ENCODE results near the gene PAQR9.

Gene PAQR9

DNA sequence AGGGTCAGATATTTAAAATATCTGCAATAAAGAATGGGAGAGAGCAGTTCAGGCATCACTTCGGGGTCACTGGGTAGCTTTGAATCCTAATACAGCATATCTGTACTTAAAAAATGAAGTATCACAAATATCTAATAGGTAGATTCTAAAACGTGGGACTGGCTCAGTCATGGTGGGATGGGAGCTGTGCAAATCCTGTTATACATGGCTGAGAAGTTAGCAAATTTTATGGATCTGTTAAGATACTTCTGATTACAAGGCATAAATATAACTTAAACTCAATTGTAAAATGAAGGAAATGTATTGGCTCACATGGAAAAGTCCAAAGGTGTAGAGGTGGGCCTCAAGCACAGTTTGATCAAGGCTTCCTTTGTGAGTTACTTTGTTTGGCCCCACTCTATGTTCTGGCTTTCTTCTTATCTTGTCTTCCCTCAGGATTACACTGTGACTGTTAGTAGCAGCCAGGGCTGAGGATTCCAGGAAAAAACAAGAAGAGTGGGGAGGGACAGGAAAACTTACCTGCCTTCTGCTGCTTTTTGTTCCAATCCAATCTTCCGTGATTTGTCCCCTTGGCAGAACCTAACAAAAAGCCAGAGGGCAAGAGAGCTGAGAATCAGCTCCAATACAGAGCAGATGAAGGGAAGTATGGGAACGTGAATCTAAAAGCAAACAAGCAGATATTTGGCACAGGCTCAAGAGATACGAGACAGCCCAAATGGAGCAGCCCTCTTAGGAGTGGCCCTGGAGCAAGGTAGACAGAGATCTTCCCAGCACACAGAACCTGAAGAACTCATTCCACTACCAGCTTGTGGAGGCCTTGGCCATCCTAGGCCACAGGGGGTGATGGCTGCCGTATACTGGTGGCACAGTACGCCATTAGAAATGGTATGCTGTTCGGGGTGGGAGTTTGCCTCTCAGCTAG is 10.9 kb downstream of the PAQR9 start:
- no peak overlapping the region for H3K4me3 ChIP-seq (ENCODE audit: low read depth, low read length)
- no peak for TF ChIP-seq CTCF (IDR thresholded peaks at IDR 0.05; ENCODE audit: insufficient read depth, low read depth, low read length, missing control alignments)
- no peak for DNase-seq (ENCODE audit: low read depth)

DNA sequence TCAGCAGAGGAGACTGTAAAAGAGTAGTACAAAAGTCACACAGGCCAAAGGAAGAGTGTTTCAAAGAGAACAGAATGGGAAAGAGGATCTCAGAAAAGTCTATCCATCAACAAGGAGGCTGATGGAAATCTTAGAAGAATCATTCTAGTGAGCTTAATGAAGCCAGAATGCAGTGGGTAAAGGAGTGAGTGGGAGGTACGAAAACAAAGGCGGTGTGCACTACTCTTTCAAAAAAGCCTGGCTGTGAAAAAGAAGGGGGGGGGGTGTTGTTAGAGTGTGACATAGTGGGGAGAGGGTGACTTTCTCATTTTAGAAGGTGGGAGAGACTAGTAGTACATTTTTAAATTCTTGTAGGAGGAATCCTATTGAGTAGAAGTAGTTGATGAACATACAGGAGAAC is 11.7 kb downstream of the PAQR9 start:
- no peak for DNase-seq (ENCODE audit: low read depth)
- TF ChIP-seq CTCF (IDR thresholded peaks at IDR 0.05; ENCODE audit: insufficient read depth, low read depth, low read length, missing control alignments), result no peak
- H3K4me3 ChIP-seq (ENCODE audit: low read depth, low read length), result no peak overlapping the region

DNA sequence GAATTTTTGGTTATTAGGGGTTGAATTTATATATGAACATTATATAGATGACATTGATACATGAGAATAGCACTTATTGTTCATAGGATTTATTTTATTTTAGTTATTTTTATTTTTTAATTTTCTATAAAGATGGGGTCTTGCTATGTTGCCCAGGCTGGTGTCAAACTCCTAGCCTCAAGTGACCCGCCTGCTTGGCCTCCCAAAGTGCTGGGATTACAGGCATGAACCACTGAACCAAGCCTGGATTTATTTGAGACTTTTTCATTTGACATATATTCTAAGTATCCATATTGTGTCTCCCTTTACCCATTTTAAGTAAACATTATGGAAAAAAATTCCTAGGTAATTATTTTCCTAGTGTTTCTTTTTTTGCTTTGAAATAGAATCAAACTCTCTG is 12.5 kb downstream of the PAQR9 start:
- no peak overlapping the region for H3K4me3 ChIP-seq (ENCODE audit: low read depth, low read length)
- no peak for TF ChIP-seq CTCF (IDR thresholded peaks at IDR 0.05; ENCODE audit: insufficient read depth, low read depth, low read length, missing control alignments)
- DNase-seq (ENCODE audit: low read depth), result no peak

GRCh38 chr3:142947799-142948575 is 15.5 kb downstream of the PAQR9 start:
- H3K4me3 ChIP-seq (ENCODE audit: low read depth, low read length), result no peak overlapping the region
- TF ChIP-seq CTCF (IDR thresholded peaks at IDR 0.05; ENCODE audit: insufficient read depth, low read depth, low read length, missing control alignments), result no peak
- no peak for DNase-seq (ENCODE audit: low read depth)

GRCh38 chr3:142947352-142947751 is 16.1 kb downstream of the PAQR9 start:
- H3K4me3 ChIP-seq (ENCODE audit: low read depth, low read length), result no peak overlapping the region
- TF ChIP-seq CTCF (IDR thresholded peaks at IDR 0.05; ENCODE audit: insufficient read depth, low read depth, low read length, missing control alignments), result no peak
- no peak for DNase-seq (ENCODE audit: low read depth)

DNA sequence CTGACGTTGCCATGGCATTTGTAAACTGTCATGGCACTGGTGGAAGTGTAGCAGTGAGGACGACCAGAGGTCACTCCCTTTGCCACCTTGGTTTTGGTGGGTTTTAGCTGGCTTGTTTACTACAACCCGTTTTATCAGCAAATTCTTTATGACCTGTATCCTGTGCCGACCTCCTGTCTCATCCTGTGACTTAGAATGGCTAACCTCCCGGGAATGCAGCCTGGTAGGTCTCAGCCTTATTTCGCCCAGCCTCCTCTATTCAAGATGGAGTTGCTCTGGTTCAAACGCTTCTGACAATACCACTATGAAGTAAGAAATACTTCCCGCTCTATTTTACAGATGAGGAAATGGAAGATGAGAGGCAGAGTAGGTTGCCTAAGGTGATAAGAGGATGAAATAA is 16.6 kb downstream of the PAQR9 start:
- TF ChIP-seq CTCF (IDR thresholded peaks at IDR 0.05; ENCODE audit: insufficient read depth, low read depth, low read length, missing control alignments), result no peak
- no peak overlapping the region for H3K4me3 ChIP-seq (ENCODE audit: low read depth, low read length)
- no peak for DNase-seq (ENCODE audit: low read depth)
